HG02642 (cell line): ENCODE measurements around the gene RBM18.

Experiments used
- ATAC-seq: cut with Tn5 transposase; IDR thresholded peaks from one replicate; pipeline ENCODE4 v1.9.1; 2021; ENCODE audit warnings: mild to moderate bottlenecking; ENCODE audit not compliant: unreplicated experiment, poor library complexity

RBM18 gene

DNA sequence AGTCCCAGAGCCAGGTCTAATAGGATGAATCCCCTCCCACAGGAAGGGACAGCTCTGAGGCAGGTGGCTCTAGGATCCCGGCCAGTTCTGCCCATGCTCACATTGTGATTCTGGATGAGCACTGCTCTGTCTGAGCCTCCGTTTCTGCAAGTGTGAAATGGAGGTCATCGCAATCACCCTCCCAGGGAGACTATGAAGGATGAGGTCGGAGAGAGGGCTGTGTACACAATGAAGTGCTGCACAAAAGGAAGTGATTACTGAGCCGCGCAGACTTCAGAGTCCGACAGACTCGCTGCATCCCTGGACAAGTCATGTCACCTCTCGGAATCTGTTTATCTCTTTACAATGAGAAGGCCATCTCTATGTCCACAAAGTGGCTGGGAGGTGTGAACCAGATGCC, 57.5 kb downstream of the RBM18 start:
- ATAC-seq: no peak

DNA sequence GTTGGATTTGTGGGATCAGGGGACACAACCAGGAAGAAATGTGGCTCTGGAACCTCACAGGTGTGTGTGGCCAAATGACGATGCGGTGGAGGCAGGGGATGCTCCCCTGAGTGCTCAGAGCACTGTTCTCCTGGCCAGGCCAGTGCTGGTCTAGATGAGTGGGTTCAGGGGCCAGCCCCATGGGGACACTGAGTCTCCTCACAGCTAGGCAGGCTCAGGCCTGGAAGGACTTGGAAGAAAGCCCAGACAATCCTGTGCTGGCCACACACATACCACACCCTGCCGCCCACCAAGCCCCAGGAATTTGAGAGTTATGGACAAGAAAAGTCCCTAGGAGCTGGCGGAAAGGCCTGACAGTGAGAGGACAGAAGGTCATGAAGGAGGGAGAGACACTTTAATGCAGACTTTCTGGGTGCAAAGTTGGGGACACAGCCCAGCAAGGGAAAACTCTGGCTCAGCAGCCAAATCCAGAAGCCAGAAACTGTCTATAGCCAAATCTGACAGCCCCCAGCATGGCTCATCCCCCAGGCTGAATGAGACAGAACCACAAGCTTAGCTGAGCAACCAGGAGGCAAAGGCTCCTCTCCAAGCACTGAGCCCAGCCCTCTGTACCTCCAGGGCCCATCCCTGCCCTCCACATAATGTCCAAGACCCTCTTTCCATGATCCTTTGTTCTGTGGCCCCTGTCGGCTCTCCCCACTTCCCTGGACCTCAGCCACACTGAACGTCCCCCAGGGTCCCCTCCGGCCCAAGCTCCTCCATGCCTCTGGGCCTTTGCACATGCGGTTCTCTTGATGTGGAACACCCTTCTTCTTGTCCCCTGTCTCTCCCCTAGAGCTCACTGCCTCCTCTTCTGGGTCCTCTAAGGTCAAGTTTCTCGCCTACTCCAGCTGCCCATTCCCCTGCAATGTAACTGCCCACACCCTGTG, 58.3 kb downstream of the RBM18 start:
- ATAC-seq: no peak

DNA sequence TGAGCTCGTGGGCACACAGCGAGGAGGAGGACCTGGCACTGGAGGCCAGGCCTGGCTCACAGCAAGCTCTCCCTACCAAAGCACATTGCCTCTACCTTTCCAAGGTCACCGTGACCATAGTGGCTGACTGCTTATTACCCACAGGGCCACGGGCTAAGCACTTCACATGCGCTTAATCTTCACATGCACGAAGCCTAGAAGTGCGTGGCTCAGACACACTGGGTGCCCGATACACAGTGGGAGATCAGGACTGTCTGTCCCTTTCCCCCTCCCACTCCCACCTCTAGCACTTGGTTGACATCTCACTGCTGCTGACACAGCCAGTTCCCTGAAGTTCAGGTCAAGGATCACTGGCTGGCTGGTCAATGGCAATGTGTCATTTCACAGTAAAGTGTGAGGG, 59.5 kb downstream of the RBM18 start:
- no peak for ATAC-seq

DNA sequence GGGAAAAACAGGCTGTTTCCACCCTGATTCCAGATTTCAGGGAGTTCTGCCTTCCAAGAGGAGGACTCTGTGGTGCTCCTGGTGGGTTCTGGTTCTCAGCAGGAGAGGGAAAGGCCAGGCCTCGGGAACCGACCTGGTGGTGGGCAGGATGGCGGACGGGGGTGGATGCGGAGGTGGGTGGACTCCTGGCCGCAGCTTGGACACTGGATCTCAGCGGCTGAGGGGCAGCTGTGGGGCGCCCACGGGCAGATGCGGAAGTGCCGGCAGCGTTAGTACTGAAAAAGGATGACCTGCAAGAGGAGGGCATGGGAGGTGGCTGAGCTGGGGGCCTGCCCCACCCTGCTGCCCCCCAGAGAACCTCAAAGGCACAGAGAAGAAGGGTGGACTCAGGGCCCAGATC, 60.1 kb downstream of the RBM18 start:
- ATAC-seq: no peak

DNA sequence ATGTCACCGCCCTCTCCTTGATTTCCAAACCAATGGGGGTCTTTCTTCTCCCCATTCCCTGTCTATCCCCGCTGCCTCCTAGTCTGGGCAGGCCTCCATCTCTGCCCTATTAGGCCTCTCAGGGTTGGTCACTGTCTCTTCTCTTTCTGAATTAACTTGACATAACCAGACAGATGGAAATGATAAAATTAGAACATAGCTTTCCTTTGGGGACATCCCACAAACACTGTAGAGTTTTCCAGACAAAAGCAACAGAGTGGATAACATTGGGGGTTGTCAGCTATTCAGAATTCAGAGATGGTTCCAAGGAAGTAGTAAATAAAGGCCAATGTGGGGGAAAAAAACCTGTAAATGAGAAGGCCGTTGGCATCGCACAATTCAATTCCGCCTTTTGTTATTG, 60.6 kb downstream of the RBM18 start:
- ATAC-seq: no peak

DNA sequence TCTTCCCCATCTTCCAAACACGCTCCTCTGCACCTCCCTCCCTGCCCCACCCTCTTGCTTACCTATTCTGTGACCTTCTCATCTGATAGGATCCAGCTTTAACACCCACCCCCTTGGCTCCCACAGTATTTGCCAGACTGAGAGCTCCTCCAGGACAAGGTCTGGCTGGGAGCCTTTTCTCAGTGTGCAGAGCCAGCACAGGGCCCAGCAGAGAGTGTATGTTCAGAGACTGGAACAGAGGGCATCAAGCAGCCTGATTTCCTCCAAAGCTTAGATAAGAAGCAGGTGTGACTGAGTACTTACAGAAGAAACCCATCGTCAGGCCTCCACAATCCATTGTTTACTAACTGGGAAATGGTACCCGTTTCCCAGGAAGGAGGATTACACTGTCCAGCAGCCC, 62.5 kb downstream of the RBM18 start:
- no peak for ATAC-seq

DNA sequence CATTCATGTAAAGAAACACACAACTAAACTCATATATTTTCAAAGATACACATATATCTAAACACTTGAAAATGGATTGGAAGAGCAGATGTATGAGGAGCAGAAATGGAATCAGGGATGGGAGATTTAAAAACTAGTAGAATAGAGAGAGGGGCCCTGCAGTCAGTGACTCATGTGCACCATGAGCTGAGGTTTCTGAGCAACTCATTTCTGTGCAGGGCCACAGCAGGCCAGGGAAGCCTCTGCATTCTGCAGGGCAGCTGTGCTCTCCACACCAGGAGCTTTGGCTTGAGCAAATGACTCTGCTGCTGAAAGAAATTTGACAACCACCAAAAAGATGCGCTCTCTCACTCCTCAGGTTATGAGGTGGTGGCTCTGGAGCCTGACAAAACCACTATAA, 63.0 kb downstream of the RBM18 start:
- ATAC-seq: no peak

DNA sequence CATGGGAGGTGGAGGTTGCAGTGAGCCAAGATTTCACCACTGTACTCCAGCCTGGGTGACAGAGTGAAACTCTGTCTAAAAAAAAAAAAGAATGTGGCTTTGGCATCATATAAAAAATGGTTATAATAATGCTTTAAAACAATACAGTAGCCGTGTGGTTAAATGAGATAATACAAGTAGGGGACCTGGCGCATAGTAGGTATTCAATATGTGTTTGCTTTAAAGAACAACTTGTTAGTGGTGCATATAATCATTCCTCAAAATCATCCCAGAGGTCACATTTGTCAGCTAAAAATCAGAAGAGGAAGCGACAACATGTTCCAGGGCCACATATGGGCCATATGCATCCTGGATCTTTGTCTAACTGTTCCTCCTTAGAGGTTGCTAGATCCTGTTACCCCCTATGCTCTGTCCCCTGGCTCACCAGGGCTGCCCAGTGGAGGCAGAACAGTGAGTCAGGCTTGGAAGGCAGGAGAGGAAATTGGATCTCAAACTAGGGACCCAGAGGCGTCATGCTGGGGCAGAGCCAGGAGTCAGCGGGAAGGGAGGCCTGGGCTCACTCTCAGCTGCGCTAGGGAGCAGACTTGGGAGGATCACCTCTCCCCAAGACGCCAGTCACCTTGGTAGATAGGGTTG, 63.6 kb downstream of the RBM18 start:
- no peak for ATAC-seq

DNA sequence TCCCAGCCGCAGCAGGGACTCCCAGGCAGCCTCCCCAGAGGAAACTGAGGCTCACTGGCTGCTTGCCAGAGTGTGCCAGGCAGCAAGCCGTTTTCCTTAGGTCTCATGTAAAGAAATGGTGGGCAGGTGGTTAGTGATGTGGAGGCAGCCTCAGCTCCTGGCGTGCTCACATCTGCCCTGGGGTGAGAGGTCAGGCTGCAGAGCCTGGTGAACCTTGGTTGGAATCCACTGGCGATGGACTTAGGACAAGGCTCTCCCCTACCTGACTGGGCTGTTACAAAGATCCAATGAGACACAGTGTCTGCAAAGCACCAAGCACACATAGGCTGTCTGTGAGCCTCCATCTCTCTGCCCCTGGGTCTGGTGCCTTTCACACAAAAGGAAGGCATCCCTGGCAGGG, 66.8 kb downstream of the RBM18 start:
- ATAC-seq: no peak

DNA sequence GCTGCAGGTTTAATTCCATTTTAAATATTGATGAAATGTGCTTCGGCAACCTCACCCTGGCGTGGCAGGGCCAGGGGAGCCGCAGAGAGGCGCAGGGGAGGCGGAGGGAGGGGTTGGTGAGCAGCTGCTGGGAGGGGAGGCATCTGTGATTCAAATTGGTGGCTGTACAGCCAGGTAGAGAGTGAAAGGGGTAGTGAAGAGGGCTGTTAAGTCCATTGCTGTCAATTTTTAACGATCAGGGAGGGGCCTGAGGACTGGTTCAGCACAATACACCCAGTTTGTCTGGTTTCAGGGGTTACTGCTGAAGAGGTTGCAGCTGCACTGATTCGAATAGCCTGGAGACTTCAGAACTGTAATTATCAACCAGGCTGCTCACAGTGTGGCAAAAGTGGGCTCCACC, 67.2 kb downstream of the RBM18 start:
- no peak for ATAC-seq

DNA sequence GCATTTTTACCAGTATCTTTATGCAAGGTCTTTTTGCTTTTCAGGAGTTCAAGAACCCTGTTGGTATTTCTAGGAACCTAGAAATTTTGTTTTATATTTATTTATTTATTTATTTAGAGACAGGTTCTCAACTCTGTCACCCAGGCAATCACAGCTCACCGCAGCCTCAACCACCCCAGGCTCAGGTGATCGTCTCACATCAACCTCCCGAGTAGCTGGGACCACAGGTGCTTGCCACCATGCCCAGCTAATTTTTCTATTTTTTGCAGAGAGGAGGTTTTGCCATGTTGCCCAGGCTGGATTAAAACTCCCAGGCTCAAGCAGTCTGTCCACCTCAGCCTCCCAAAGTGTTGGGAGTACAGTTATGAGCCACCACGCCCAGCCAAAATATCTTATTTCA, 68.8 kb downstream of the RBM18 start:
- no peak for ATAC-seq

DNA sequence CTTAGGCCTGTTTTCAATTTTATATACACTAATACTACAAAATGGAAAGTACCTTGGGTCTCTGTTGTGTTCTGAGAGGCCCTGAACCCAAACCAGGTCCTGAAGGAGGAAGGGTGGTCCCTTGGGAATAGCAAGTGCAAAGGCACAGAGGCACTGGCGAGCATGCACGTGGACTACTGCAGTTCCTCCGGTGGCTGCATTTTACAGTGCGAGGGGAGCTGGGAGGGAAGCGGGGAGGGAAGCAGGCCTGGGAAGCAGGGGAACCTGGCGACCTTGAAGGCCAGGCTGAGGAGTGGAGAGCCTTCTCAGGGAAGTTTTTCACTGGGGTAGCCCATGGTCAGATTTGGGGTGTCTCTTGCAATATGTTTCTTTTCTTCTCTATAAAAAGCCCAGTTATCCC, 71.0 kb downstream of the RBM18 start:
- ATAC-seq: no peak

DNA sequence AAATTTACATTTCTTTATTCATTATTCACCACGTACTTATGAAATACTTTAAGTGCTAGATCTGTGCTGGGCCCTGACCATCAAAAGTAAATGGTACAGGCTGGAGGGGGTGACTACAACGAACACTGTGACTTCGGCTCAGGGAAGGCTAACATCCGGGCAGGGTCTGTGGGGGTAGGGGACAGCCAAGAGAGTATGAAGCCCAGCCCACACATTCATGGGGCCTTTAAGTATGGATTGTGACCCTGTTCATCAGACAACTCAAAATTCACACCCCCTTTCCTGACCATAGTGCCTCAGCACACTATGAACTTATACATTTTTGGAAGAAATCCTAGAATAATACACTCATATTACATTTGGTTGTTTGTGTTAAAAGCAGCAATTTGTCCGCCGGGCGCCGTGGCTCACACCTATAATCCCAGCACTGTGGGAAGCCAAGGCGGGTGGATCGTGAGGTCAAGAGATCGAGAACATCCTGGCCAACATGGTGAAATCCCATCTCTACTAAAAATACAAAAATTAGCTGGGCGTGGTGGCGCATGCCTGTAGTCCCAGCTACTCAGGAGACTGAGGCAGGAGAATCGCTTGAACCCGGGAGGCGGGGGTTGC, 71.6 kb downstream of the RBM18 start:
- ATAC-seq: no peak

DNA sequence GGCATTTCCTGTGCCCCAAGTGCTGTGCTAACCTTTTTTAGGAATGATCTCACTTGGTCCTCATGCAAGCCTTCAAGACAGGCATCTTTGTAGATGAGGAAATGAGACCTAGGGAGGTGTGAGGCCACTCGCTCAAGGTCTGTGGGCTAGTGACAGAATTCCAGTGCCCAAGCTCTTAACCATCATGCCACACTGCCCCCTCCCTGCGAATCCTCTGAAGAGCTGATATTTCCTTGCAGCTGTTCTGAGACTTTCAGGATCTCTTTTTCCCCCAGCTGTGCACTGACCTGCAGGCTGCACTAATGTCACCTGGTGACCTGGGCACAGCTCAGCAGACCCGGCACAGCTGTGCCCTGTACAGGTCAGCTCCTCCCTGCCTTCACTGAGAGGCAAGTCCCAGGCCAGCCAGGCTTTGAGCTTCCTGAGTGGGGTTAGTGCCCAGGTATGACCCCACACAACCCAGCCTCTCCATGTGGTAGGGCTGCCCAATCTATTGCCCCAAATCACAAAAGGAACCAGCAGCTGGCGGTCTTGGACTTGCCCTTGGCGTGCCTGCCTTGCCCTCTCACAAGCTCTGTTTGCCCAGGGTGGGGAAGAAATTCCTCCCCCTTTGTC, 72.3 kb downstream of the RBM18 start:
- no peak for ATAC-seq

DNA sequence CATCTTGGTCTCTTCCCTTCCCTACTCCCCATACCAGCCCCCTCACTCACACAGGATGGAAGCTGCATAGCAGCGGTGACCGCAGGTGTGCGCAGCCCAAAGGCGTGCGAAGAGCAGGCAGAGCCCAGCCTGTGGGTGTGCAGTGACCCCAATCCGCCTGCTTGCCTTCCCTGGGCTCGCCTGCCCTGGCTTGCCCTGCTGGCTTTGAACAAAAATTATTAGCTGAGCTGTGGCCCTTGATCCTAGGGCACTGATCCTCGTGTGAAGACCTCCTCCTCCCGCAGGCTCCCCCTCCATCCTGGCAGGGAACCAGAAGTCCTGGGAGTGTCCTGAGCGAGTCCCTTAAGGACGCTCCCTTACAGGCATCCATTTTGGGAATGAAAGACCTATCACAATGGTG, 73.1 kb downstream of the RBM18 start:
- no peak for ATAC-seq

DNA sequence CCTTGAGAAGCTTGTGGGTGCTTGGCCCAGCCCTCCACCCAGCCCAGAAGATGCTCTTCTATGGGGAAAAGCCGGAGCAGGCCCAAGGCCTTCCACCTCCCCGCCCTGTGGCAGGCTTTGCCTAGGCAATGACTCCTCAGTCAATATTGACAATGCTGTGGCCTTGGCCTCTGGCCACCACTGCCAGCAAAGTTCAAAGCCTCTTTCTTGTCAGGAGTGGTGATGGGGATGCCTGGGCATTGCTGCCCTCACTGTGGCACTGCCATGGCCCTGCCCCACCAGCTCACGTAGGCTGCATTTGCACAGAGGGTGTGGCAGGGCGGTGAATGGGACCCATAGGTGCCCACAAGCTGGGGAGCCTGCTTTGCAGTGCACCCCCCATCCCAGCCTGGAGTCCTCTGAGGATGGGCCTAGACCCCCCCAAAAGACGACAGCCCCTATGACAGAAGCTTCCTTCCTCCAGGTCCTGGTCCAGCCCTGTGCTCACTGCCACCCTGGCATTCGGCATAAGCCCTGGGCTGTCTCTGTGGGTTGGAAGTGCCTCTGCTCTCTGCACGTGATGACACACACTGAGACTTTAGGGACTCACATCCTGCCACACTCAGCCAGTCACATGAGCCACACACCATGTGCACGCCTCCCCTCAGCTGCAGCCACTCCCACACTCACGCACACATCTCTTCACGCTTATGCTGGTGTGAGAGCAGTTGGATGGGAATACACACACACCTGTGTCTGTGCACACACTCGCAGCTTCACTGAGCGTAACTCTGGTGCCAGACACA, 73.9 kb downstream of the RBM18 start:
- ATAC-seq: no peak

DNA sequence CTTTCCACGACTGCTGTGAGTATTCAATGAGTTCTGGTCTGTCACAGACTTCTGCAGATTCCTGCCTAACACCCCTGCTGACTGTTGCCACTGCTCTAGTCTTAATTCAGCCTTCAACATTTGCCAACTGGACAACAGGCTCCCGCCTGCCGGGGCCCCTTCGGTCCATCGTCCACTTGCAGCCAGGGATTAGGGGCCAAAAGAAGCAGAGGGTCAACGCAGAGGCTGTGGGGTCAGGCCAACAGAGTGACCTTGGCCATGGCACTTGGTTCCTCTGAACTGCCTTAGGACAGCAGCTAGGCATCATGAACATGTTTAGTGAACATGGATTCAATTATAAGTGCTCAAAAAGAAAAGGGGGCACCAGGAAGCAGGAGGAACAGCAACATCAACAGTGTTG, 76.3 kb downstream of the RBM18 start:
- ATAC-seq: no peak
